Fibroblast of pulmonary artery (primary cell): Measurements from ENCODE around the gene LPAR3.

Experiments
- DNase-seq: peaks from one replicate; pipeline ENCODE4 v3.0.0-alpha.2; 2010; ENCODE audit warnings: low read depth
- H3K4me3 ChIP-seq: replicated peaks from 2 replicates; pipeline ENCODE4 v1.5.1; 2011; ENCODE audit warnings: low read depth, mild to moderate bottlenecking, control low read depth, low read length, moderate library complexity
- TF ChIP-seq, protein P1 (sequence below): IDR thresholded peaks from 2 replicates; pipeline ENCODE4 v1.5.1; 2011; ENCODE audit warnings: mild to moderate bottlenecking, control low read depth, low read length, inconsistent platforms; ENCODE audit errors: missing control alignments

LPAR3 gene

DNA sequence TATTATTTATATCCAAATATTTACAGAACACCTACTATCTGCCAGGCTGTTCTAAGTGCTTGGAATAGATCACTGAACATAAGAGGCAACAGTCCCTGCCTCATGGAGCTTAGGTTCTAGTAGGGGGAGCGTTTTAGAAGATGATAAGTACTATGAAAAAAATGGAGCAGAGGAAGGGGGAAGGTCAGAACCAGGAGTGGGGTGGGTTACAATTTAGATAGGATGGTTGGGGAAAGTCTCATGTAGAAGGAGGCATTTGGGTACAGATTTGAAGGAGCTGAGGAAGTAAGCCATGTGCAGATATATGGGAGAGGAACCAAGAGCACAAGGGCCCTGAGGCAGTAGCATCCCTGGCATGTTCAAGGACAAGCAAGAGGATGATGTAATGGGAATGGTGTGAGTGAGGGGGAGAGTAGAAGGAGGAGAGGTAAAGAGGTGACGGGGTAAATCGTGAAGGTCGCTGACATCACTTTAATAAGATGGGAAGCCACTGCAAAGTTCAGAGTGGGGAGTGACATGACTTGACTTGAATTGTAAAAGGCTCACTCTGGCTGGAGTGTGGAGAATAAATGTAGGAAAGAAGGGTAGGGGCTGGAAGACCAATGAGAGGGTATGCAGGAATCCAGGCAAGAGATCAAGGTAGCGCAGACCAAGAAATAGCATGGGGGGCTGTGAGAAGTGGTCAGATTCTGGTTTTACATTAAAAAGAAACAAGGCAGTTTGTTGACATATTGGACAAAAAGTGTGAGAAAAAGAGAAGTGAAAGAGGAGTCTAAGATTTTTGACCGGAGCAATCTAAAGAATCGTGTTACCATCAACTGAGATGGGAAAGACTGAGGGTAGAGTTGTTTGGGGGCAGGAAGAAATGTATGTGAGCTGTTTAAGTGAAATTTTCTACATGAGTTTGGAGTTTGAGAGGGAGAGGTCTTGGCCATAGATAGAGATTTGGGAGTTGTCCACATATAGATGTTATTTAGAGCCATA, 92.6 kb downstream of the LPAR3 start:
- TF ChIP-seq, protein P1, sequence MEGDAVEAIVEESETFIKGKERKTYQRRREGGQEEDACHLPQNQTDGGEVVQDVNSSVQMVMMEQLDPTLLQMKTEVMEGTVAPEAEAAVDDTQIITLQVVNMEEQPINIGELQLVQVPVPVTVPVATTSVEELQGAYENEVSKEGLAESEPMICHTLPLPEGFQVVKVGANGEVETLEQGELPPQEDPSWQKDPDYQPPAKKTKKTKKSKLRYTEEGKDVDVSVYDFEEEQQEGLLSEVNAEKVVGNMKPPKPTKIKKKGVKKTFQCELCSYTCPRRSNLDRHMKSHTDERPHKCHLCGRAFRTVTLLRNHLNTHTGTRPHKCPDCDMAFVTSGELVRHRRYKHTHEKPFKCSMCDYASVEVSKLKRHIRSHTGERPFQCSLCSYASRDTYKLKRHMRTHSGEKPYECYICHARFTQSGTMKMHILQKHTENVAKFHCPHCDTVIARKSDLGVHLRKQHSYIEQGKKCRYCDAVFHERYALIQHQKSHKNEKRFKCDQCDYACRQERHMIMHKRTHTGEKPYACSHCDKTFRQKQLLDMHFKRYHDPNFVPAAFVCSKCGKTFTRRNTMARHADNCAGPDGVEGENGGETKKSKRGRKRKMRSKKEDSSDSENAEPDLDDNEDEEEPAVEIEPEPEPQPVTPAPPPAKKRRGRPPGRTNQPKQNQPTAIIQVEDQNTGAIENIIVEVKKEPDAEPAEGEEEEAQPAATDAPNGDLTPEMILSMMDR: no peak
- H3K4me3 ChIP-seq: no peak overlapping the region
- DNase-seq: no peak

DNA sequence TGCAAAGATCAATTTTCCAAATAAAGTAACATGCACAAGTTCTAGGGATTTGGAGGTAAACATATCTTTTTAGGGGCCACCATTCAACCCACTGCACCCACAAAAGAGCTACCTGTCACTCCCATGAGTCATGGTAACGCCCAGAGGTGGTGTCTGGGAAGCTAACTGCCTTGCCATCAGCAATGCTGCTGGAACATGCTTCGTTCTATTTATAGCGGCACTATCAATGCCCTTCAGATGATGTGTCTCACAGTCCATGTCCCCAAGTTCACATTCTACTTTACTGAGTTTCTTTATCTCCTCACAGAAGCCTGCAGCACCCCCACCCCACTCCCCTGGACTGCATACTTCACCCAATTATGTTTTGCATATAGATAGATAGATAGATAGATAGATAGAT, 95.4 kb downstream of the LPAR3 start:
- no peak overlapping the region for H3K4me3 ChIP-seq
- TF ChIP-seq, protein P1: no peak
- DNase-seq: no peak

DNA sequence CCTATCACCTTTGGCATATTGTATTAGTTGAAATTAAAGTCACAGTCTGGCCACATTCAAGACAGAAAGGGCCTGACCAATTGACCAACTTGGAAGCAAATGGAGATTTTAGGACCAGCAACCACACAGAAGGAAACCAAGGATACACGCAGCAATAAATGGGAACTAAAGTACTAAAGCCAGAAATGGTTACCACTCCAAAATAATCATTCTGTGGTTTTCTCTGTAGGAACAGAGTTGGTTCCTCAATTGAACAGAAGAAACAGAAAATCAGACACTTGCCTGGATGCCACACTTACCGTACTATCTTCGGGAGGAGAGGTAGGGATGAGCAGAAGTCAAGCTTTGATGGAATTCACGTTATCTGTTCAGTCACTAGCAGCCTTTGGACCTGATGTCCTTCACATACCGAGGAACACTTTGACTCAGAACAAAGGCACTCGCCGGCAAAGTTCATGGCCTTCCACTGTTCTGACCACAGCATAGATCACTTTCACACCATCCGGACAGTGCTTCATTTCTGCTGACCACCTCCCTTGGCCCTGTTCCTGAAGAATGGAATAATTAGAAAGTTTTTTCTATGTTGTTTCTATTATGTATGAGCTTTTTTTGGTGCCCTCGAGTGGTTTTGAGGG, 96.9 kb downstream of the LPAR3 start:
- no peak for DNase-seq
- H3K4me3 ChIP-seq: no peak overlapping the region
- TF ChIP-seq, protein P1: no peak

DNA sequence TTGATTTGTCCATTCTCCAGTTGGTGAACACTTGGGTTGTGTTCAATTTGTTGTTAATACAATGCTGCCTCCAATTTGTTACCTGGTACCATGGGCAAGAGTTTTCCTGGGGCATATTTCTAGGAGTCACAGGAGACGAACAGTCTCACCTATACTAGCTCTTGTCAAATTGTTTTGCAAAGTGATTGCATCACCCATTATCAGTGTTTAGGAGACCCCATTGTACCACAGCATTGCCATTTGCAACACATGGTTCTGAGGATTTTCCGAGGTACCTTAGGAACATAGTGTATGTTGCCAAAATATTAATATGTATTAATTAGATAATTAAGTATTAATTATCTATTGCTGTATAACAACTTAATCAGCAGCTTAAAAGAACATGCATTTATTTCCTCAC, 97.8 kb downstream of the LPAR3 start:
- H3K4me3 ChIP-seq: no peak overlapping the region
- TF ChIP-seq, protein P1: no peak
- DNase-seq: no peak

DNA sequence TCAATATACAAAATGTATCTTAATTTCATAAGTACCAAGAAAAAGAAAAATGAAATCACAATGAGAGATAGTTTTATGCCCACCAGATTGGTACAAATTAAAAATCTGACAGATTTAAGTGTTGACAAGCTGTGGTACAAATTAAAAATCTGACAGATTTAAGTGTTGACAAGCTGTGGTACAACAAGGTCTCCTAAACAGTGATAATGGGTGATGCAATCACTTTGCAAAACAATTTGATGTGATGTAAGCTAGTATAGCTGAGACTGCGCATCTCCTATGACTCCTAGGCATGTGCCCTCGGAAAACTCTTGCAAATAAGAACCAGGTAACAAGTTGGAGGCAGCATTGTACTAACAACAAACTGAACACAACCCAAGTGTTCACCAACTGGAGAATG, 100.6 kb downstream of the LPAR3 start:
- TF ChIP-seq, protein P1: no peak
- DNase-seq: no peak
- no peak overlapping the region for H3K4me3 ChIP-seq

DNA sequence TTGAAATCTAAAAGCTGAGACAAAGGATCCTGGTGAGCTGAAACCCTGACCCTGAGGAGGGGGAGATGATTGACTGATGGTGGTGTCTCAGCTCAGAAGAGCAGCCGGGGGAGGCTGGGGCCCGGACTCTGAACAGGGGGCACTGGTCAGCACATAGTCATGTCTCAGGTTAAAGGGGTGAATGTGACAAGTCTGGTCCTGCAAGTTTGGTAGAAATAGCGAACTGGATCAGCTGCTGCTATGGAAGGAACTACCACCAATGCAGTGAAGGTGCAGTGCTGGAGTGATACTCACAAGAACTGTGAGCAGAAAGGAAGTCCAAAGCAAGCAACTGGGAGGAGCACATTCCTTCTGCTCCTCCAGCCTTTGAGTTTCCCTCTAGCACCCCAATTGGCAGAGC, 104.0 kb downstream of the LPAR3 start:
- no peak for DNase-seq
- H3K4me3 ChIP-seq: no peak overlapping the region
- TF ChIP-seq, protein P1: no peak
